Activated naive CD8-positive, alpha-beta T cell (primary cell): ENCODE results near the gene CHST3.
"Not testable (repeated sequence)": the region's sequence is repeated elsewhere in the genome, so short reads cannot be mapped to it uniquely, and the experiment has no call there.

Experiments
- H3K27ac Mint-ChIP-seq: one replicate; pipeline ENCODE4 v1.8.0; 2021; ENCODE audit warnings: mixed read lengths
- H3K27me3 Mint-ChIP-seq: one replicate; pipeline ENCODE4 v1.8.0; 2021; ENCODE audit warnings: mixed read lengths
- H3K36me3 Mint-ChIP-seq: one replicate; pipeline ENCODE4 v1.8.0; 2021; ENCODE audit warnings: mixed read lengths
- H3K4me1 Mint-ChIP-seq: one replicate; pipeline ENCODE4 v1.8.0; 2021; ENCODE audit warnings: low read depth, mixed read lengths
- H3K4me3 Mint-ChIP-seq: one replicate; pipeline ENCODE4 v1.8.0; 2021; ENCODE audit warnings: mild to moderate bottlenecking, mixed read lengths
- H3K9me3 Mint-ChIP-seq: one replicate; pipeline ENCODE4 v1.8.0; 2021; ENCODE audit warnings: low read depth, mixed read lengths

Gene CHST3

DNA sequence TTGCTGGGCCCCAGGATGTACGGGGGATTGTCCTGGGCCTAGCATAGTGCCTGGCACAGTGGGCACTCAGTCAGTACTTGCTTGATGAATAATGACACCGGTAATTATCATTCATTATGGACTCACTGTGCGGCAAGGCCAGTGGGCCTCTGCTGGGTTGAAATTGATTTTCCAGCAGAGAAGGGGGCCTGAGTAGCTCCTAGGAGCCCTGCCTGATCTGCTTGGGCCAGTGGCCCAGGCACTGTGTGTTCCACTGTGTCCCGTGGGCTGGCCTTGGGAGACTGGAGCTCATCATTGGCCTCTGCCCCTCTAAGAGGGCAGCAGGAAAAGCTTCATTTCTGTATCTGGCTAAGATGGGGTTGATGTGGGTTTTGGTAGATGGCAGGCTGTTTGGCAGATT, 1.4 kb downstream of the CHST3 start:
- Mint-ChIP-seq H3K9me3 (no peaks in the 10 kb centered on the region), H3K36me3 (no peaks in the 10 kb centered on the region), H3K27ac (peak overlapping the region; percentile 84), H3K27me3 (peaks cover 8% of the 10 kb centered on the region), H3K4me1 (peaks cover 15% of the 10 kb centered on the region), H3K4me3 (peak overlapping the region; percentile 84)

DNA sequence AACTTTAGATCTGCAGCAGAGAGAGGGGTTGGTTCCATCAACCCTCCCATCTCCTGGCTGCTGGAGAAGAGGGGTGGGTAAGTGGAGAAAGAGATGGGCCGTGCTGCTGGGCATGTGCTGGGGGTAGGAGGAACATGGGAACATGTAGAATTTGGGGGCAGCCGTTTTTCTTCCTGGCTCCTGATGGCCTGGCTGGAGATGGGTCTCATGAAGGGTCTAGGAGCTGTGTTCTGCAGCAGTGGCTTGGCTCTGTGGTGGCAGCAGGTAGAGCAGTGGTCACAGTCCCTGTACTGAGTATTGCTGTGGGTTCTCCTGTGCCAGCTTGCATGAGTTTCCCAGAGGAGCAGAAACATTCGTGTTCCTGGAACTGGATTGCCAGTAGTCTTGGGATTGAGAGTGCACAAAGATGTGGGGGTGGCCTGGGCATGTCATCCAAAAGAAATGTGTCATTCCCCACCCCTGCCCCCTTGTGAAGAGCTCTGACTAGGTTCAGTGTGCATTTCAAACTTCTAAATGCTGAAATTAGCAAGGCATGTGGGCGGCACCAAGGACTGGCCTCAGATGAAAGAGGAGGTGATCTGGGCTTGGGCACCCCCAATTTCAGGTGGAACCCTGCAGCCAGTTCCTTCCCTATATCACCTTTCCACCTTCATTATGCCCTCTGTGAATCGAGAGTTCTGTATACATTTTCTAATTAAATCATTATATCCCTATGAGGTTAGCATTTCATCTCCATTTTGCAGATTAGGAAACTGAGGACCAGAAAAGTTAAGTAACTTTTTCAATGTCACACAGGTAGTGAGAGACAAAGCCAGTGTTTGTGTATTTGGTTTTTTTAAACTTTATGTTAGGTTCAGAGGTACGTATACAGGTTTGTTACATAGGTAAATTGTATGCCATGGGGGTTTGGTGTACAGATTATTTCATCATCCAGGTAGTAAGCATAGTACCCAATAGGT, 2.1 kb downstream of the CHST3 start:
- H3K27me3 Mint-ChIP-seq, result peaks cover 8% of the 10 kb centered on the region
- H3K9me3 Mint-ChIP-seq, result no peaks in the 10 kb centered on the region
- H3K36me3 Mint-ChIP-seq, result no peaks in the 10 kb centered on the region
- H3K4me3 Mint-ChIP-seq, result peak overlapping the region; percentile 84
- H3K27ac Mint-ChIP-seq, result no peak overlapping the region
- peaks cover 17% of the 10 kb centered on the region for H3K4me1 Mint-ChIP-seq

DNA sequence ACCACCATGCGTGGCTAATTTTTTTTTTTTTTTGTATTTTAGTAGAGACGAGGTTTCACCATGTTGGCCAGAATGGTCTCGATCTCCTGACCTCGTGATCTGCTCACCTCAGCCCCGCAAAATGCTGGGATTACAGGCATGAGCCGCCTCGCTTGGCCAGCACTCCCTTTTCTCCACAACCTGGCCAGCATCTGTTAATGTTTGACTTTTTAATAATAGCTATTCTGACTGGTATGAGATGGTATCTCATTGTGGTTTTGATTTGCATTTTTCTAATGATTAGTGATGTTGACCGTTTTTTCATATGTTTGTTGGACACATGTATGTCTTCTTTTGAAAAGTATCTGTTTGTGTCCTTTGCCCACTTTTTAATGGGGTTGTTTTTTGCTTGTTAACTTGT, 3.8 kb downstream of the CHST3 start:
- H3K27me3 Mint-ChIP-seq, H3K36me3 Mint-ChIP-seq, H3K9me3 Mint-ChIP-seq, H3K27ac Mint-ChIP-seq, H3K4me3 Mint-ChIP-seq: not testable (repeated sequence)
- peaks cover 22% of the 10 kb centered on the region for H3K4me1 Mint-ChIP-seq

DNA sequence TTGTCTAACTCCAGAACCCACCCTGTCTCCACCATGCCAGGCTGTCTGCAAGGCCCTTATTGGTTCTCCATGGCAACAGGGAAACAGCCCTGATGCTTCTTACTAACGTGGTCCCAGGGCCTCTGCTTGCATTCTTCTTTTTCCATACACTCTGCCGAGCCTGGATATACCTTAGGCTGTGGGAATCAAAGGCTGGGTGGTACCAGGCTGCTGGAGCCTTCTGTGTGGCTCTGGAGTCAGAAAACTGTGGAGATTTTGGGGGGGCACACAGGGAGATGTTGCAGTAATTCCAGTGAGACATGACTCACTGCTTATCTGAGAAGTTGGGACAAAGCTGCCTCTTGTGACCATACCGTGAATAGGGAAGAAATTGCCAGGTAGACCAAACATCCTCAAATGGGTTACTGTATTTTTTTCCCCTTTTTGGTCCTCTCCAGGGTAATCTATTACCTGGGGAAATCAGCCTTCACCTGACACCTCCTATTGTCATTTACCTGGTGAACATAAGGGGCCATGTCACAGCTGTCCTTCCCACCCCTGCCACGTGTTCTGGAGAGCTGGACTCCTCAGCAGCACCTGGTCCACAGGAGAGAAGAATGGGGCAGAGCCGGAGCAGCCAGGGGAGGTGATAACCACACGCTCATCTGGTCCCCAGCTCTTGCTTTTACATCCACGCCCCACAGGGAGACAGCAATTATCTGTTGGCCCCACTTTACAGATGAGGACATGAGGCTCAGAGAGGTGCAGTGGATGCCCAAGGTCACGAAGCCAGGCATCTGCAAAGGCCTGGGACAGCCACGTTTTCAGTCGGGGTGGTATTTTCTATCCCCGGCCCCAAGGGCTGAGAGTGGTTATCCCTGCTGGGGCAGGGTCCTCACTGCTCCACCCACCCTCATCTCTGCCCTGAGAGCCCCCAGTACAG, 4.6 kb downstream of the CHST3 start:
- H3K9me3 Mint-ChIP-seq, result no peaks in the 10 kb centered on the region
- no peak overlapping the region for H3K27ac Mint-ChIP-seq
- H3K4me3 Mint-ChIP-seq, result no peak overlapping the region
- peaks cover 5% of the 10 kb centered on the region for H3K27me3 Mint-ChIP-seq
- peaks cover 27% of the 10 kb centered on the region for H3K4me1 Mint-ChIP-seq
- H3K36me3 Mint-ChIP-seq, result no peaks in the 10 kb centered on the region

DNA sequence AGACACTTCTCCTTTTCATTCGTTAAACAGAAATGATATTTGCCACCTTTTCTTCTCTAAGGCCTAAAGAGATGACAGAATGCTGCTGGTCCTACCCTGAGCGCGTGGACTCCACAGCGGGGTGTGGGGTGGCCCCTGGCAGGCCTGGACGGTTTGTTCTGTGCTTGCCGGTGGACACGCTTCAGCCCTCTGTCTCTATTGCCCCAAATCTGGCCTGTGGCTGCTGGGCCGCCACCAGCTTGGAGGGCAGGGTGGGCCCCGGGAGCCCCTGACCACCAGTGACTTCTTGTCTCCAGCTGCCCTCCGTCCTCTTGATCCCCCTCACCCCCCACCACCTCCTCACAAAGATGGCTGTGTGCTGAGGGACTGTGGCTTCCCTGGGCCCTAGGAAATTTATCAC, 5.7 kb downstream of the CHST3 start:
- Mint-ChIP-seq H3K27ac (no peak overlapping the region), H3K27me3 (peaks cover 5% of the 10 kb centered on the region), H3K9me3 (no peaks in the 10 kb centered on the region), H3K36me3 (no peaks in the 10 kb centered on the region), H3K4me1 (peaks cover 34% of the 10 kb centered on the region), H3K4me3 (no peak overlapping the region)

DNA sequence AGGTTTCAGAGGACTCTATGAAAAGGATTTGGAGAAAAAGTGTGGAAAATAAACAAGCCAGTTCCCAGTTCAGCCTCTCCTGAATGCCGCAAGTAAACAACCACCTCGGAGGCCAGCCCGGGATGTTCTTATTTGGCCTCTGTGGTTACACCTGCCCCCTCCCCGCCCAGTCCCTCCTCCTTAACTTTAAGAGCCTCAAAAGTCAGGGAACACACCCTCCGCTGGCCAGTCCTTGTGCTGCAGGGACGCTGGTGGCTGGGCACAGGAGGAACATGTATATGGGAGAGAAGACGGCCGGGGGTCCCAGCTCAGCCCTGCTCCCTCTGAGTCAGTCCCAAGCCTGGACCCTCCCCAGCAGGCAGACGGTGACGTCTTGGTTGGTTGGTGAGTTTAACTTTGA, 6.1 kb downstream of the CHST3 start:
- Mint-ChIP-seq H3K4me1 (peaks cover 34% of the 10 kb centered on the region), H3K27ac (no peak overlapping the region), H3K27me3 (peaks cover 5% of the 10 kb centered on the region), H3K36me3 (no peaks in the 10 kb centered on the region), H3K4me3 (no peak overlapping the region), H3K9me3 (no peaks in the 10 kb centered on the region)

DNA sequence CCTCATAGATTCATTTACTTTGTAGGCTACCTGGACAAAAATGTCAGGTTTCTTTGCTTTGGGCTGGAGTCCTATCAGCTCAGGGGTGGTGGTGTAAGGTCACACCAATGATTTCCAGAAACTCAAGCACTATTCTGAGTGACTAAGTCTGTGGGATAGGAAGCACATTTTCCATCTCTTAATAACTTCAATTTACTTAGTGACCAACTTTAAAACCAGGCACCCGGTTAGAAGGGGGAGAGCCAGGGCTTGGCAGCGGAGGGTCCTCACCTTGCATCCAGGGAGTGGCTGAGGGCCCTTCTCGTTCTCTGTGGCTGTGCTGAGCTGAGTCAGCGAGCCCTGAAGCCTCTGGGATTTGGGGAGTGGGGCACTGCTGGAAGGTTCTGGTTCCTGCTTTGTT, 6.7 kb downstream of the CHST3 start:
- Mint-ChIP-seq H3K27ac (no peak overlapping the region), H3K4me3 (no peak overlapping the region), H3K36me3 (no peaks in the 10 kb centered on the region), H3K27me3 (peaks cover 2% of the 10 kb centered on the region), H3K9me3 (no peaks in the 10 kb centered on the region), H3K4me1 (peaks cover 30% of the 10 kb centered on the region)

DNA sequence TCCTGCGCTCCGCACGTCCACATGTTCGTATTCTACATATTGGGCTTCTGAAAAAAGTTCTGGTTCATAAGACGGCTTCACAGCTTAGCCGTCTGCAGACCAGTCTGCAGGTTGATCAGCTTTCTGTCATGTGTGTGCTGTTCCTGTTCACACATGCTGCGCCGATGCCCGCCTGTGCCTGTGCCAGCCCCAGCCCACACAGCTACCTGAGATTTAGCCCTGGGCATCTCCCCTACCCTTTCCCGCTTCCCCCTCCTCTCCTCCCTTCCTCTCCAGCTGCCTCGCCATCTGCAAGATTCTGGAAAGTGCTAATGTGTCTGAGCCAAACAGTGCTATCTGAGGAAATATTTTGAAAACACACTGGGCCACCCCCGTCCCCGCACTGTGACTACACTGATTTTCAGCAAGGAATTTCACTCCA, 7.1 kb downstream of the CHST3 start:
- Mint-ChIP-seq H3K4me1 (peaks cover 27% of the 10 kb centered on the region), H3K4me3 (no peak overlapping the region), H3K27ac (no peak overlapping the region), H3K36me3 (no peaks in the 10 kb centered on the region), H3K9me3 (no peaks in the 10 kb centered on the region), H3K27me3 (no peaks in the 10 kb centered on the region)

DNA sequence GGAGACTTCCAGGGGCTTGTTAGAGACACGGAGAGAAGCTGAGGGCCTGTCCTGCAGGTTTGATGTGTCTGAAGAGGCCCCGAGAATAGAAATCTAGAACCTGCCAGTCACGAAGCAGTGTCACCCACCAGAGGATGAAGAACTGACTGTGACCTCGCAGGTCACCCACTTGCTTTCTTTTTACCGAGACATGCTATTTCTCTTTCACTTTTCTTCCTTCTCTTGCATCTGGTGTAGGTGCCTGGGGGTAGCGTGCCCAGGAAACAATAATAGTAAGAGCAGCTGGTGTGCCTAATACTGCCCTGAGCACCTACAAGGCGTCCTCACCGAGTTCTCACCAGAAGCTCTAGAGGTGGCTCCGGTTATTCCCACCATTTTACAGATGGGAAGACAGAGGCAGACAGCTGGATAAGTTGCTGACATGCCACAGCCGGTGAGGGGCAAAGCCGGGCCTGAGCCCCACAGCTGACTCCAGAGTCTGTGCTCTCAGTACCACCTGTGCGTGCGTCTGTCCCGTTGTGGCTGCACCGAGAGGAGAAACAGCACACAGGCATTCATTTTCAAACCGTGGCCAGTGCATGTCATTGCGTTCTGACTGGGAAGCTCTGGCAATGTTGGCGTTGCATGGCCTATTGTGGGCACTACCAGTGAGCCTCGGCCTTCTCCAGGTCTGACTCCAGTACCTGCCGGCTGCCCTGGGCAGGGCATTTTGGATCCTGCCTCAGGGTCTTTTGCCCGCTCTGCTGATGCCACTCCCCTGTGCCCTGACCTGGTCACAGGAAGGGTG, 7.8 kb downstream of the CHST3 start:
- Mint-ChIP-seq H3K27ac (no peak overlapping the region), H3K9me3 (no peaks in the 10 kb centered on the region), H3K36me3 (no peaks in the 10 kb centered on the region), H3K4me1 (peaks cover 23% of the 10 kb centered on the region), H3K27me3 (no peaks in the 10 kb centered on the region), H3K4me3 (no peak overlapping the region)

DNA sequence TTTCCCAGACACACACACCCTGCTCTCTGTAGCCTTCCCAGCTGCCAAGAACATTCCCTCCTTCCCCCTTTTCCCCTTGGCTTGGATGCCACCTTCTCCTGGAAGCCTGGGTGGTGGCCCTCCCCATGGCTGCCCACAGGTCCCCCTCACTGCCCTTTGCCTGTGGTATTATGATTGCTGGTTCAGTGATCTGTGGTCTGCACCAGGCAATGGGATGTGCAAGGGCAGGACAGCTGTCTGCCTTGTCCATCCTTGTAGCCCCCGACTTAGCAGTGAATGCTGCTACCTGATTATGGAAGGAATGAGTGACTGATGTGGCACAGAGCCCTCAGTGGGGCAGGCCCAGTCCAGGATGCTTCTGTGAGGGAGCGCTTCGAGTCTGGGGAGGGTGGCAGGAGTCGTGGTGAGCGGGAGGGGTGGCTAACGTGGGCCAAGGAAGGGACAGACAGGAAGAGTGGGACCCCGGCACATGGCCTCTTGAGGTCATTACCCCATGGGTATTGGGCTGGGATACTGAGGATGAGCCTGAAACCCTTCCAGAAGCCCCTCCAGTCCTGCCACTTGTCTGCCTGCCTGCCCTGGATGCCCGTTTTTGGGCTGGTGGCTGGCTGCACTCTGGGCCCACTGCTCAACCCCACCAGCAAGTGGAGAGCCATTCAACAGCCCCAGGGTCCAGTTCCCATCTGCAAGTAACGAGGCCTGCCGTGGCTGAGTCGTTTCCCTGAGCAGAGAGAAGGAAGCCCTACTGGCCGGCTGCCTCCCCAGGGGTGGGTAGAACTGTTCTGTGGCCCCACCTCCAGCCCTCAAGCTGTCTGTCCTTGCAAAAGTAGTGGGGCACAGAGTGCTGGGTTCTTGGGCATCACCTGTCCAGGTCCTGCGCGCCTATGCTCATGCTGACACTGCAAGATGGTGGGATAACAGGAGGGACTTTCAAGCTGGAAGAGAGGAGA, 8.8 kb downstream of the CHST3 start:
- peaks cover 23% of the 10 kb centered on the region for H3K4me1 Mint-ChIP-seq
- no peaks in the 10 kb centered on the region for H3K36me3 Mint-ChIP-seq
- no peak overlapping the region for H3K4me3 Mint-ChIP-seq
- H3K27me3 Mint-ChIP-seq, result no peaks in the 10 kb centered on the region
- H3K9me3 Mint-ChIP-seq, result no peaks in the 10 kb centered on the region
- peak overlapping the region; percentile 46 for H3K27ac Mint-ChIP-seq

DNA sequence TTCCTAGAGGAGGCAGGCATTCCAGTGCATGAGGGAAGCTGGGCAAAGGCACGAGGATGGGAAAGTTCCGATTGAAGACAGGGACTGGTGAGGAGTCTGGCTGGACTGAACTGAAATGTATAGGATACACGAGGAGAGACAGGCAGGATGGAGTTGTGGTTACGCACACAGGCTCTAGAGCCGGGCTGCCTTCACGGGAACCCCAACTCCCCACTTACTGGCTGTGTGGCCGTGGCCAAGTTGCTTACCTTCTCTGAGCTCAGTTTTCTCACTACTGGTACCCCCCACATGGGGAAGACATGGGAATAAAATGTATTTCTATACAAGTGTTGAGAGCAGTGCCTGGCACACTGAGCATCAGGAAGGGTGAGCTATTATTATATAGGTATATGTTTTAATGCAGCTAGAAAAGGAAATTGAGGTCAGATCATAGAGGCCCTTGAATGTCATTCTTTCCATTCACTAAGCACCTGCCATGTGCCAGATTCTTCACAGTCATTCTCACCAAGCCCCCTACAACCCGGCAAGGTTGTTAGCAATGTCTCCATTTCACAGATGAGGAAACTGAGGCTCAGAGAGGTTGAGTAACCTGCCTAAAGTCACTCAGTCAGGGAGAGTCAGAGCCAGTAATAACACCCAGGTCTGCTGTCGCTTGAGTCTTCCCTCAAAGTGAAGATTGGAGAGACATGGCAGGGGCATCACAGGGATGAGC, 9.7 kb downstream of the CHST3 start:
- Mint-ChIP-seq H3K27me3 (no peaks in the 10 kb centered on the region), H3K27ac (peak overlapping the region; percentile 64), H3K9me3 (no peaks in the 10 kb centered on the region), H3K4me3 (peak overlapping the region; percentile 14), H3K4me1 (peaks cover 23% of the 10 kb centered on the region), H3K36me3 (no peaks in the 10 kb centered on the region)

DNA sequence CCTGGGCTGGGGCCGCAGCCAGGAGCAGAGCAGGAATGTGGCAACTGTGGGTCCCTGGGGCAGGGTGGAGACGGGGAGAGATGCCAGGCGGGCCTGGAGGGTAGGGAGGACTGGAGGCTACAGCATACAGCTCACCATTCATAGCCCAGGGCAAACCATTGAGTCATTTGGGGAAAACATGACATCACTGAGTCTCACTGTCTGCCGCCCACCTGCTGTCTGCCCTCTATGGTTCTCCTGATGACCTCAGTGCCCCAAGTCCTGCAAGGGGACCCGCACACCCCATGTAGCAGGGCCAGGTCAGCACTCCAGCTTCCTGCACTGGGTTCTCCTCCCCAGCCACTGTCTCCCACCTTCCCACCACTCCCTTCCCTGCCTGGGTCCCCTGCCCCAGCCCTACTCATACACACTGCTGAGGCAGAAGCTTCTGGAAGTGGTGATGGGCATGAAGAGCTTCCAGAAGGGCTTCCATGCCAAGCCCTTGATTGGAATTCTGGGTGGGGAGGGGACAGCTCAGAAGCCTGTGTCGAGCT, 10.4 kb downstream of the CHST3 start:
- Mint-ChIP-seq H3K27me3 (no peaks in the 10 kb centered on the region), H3K27ac (peak overlapping the region; percentile 64), H3K4me1 (peaks cover 23% of the 10 kb centered on the region), H3K9me3 (no peaks in the 10 kb centered on the region), H3K4me3 (peak overlapping the region; percentile 14), H3K36me3 (no peaks in the 10 kb centered on the region)
